MCF 10A (cell line): Measurements from ENCODE around the gene GOLGA6C. TPM values are rescaled to one million over a fixed set of nuclear protein-coding genes. Genes with fewer than 3 reads are reported as not detected.
"Not testable (repeated sequence)": the region's sequence is repeated elsewhere in the genome, so short reads cannot be mapped to it uniquely, and the experiment has no call there.

Experiments used
- BruUV-seq: library from RNA; stranded (reverse); fragments of 400-500 nt; replicated peaks from 2 replicates; lab custom pipeline; 2021; lab: Mats Ljungman, UMichigan
- CTCF ChIA-PET: fragments of 300-600 bp; sonication (Branson Sonifier 250); formaldehyde crosslinking; extraction: SDS; loops from one replicate; lab custom pipeline; 2021; ENCODE audit warnings: antibody characterized with exemption, inconsistent platforms; lab: Yijun Ruan, JAX
- POLR2A ChIA-PET: fragments of 300-600, 350-650 bp; sonication (Branson Sonifier 250); formaldehyde crosslinking; extraction: SDS; loops from one replicate; lab custom pipeline; 2020; ENCODE audit warnings: antibody characterized with exemption, inconsistent platforms; lab: Yijun Ruan, JAX
- DNase-seq: peaks from one replicate; pipeline ENCODE4 v3.0.0-alpha.2; 2018; ENCODE audit not compliant: unreplicated experiment
- H3K27ac Mint-ChIP-seq: one replicate; pipeline ENCODE4 v1.8.0; 2022; ENCODE audit warnings: mild to moderate bottlenecking, low read depth, mixed read lengths; ENCODE audit not compliant: unreplicated experiment
- H3K27me3 Mint-ChIP-seq: one replicate; pipeline ENCODE4 v1.8.0; 2022; ENCODE audit warnings: mixed read lengths; ENCODE audit not compliant: insufficient read depth, unreplicated experiment
- H3K36me3 Mint-ChIP-seq: one replicate; pipeline ENCODE4 v1.8.0; 2022; ENCODE audit warnings: mild to moderate bottlenecking, moderate library complexity, mixed read lengths; ENCODE audit not compliant: insufficient read depth, unreplicated experiment
- H3K4me1 Mint-ChIP-seq: one replicate; pipeline ENCODE4 v1.8.0; 2022; ENCODE audit warnings: mixed read lengths; ENCODE audit not compliant: insufficient read depth, unreplicated experiment
- H3K4me3 Mint-ChIP-seq: one replicate; pipeline ENCODE4 v1.8.0; 2022; ENCODE audit warnings: mild to moderate bottlenecking, moderate library complexity, mixed read lengths; ENCODE audit not compliant: unreplicated experiment
- H3K9me3 Mint-ChIP-seq: one replicate; pipeline ENCODE4 v1.8.0; 2022; ENCODE audit warnings: mixed read lengths; ENCODE audit not compliant: unreplicated experiment
- intact Hi-C: fragments of 100-400 bp; cut with micrococcal nuclease; formaldehyde crosslinking; loops from 2 replicates; pipeline ENCODE4 v1.14.1; 2022
- total RNA-seq: library from RNA; stranded (reverse); gene quantifications from 2 replicates; pipeline ENCODE4 v1.2.3, GENCODE V29; 2022
- TF ChIP-seq, protein P1 (sequence below): fragments of 200-600 bp; IDR thresholded peaks from one replicate; pipeline ENCODE4 v1.8.0; 2022; ENCODE audit warnings: antibody characterized with exemption, mild to moderate bottlenecking; ENCODE audit not compliant: unreplicated experiment

The GOLGA6C gene
- total RNA-seq, 1 experiment from 2014 or later = not detected

DNA sequence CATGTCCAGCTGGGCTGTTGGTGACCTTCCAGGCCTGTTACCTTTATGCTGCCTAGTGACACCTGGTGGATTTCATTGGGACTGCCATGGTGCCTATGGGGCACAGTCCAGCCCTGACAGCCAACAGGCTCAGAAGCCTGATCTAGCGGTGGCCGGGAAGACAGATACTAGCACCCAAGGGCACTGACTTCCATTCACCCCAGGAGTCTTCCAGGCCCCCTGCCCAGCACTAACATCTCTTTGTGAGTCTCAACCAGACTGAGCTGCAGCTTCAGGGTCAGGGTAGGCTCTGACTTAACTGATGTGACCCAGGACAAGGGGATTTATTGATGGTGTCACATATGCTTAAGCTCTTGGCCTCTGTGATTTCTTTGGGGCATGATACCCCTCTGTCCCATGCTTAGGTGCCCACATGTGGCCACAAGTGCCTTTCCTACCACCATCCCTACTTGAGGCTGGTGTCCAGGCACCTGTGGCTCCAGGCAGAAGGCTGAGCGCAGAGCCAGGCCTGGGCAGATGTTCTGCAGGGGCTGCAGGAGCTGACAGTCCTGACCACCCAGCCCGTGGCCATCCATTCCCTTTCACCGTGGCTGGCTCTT, 16.5 kb downstream of the GOLGA6C start:
- CTCF ChIA-PET = interaction anchor here (0.6 to 1.4 kb wide), 10 partner anchors 225 to 1237 kb away, joined by 3 to 8 read pairs (median 4); no protein-coding TSS in a partner anchor
- POLR2A ChIA-PET, H3K4me1 Mint-ChIP-seq, H3K9me3 Mint-ChIP-seq, H3K36me3 Mint-ChIP-seq, H3K4me3 Mint-ChIP-seq, BruUV-seq, H3K27me3 Mint-ChIP-seq, H3K27ac Mint-ChIP-seq: not testable (repeated sequence)
- TF ChIP-seq, protein P1, sequence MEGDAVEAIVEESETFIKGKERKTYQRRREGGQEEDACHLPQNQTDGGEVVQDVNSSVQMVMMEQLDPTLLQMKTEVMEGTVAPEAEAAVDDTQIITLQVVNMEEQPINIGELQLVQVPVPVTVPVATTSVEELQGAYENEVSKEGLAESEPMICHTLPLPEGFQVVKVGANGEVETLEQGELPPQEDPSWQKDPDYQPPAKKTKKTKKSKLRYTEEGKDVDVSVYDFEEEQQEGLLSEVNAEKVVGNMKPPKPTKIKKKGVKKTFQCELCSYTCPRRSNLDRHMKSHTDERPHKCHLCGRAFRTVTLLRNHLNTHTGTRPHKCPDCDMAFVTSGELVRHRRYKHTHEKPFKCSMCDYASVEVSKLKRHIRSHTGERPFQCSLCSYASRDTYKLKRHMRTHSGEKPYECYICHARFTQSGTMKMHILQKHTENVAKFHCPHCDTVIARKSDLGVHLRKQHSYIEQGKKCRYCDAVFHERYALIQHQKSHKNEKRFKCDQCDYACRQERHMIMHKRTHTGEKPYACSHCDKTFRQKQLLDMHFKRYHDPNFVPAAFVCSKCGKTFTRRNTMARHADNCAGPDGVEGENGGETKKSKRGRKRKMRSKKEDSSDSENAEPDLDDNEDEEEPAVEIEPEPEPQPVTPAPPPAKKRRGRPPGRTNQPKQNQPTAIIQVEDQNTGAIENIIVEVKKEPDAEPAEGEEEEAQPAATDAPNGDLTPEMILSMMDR = peak; percentile 89
- intact Hi-C loops = loop anchor here (10.0 kb wide), 1 partner anchor 250 kb away; the partner anchor contains the start of gene PPCDC
- DNase-seq = peak; percentile 49

DNA sequence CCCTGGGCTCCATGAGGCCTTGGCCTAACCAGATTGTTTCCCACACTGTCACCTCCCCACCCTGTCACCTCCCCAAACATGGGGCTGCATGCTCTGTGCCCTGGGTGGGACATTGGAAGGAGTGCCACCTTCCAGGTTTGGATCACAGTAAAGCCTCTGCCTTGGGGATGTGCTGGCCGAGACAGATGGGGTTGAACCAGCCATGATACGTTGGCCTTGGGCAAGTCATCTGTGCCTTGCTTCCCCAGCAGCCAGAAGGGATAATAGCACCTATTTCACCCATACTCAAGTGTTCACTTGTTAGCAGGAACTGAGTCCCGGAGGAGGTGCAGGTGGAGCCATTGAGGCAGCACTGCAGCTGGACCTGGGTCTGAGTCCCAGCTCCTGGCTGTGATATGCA, 17.5 kb downstream of the GOLGA6C start:
- H3K36me3 Mint-ChIP-seq, POLR2A ChIA-PET, H3K27ac Mint-ChIP-seq, H3K4me3 Mint-ChIP-seq, DNase-seq, H3K4me1 Mint-ChIP-seq, BruUV-seq, H3K9me3 Mint-ChIP-seq, H3K27me3 Mint-ChIP-seq: not testable (repeated sequence)
- intact Hi-C loops = loop anchor here (10.0 kb wide), 1 partner anchor 251 kb away; the partner anchor contains the start of gene PPCDC
- CTCF ChIA-PET = interaction anchor here (1.4 kb wide), 1 partner anchor 953 kb away, joined by 4 read pairs; no protein-coding TSS in a partner anchor

DNA sequence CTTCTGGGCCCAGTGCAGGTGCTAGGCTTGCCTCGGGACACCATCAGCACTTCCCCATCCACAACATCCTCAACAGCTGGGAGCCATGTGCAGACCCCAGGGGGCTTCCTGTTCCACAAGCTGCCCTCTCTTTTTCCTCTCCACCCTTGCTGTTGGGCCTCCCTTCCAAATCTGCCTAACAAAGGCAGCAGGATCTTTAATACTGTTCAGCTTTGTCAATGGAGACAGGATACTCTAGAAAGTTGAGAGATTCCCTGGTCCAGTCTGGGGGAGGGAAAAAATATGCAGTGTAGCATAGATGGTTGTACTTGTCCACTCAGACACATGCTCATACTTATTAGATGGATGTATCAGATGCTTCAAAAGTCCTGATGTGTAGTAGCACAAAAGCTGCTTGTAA, 20.4 kb downstream of the GOLGA6C start:
- H3K27ac Mint-ChIP-seq, H3K36me3 Mint-ChIP-seq, H3K27me3 Mint-ChIP-seq, CTCF ChIA-PET, BruUV-seq, POLR2A ChIA-PET, DNase-seq, H3K4me3 Mint-ChIP-seq, H3K4me1 Mint-ChIP-seq, H3K9me3 Mint-ChIP-seq: not testable (repeated sequence)
- intact Hi-C loops = loop anchor here (10.0 kb wide), 1 partner anchor 254 kb away; the partner anchor contains the start of gene PPCDC

DNA sequence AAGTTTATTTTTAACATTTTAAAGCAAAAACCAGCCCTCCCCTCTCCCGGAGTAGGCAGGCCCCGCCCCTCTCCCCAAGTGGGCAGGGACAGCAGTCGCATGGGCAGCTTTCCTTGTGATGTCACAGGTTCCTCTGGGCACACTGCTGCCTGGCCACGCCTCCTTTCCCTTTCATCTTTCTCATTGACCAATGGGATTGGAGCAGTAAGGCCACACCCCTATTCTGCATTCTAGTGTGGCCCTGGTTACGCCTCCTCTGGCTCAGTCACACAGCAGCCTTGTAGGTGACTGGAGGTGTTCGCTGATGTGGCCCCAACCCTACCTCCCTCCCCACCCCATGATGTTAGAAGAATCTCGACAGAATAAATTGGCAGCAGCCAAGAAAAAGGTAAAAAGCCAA, 24.4 kb downstream of the GOLGA6C start, which contains the start of gene GOLGA6D:
GOLGA6D (plus strand) TSS at position 264 of the 400 bp plus-strand sequence; CDS start at position 305, 41 bp downstream.
- POLR2A ChIA-PET, intact Hi-C loops, BruUV-seq, H3K36me3 Mint-ChIP-seq, H3K4me3 Mint-ChIP-seq, H3K4me1 Mint-ChIP-seq, DNase-seq, H3K9me3 Mint-ChIP-seq, H3K27ac Mint-ChIP-seq, H3K27me3 Mint-ChIP-seq, CTCF ChIA-PET: not testable (repeated sequence)

DNA sequence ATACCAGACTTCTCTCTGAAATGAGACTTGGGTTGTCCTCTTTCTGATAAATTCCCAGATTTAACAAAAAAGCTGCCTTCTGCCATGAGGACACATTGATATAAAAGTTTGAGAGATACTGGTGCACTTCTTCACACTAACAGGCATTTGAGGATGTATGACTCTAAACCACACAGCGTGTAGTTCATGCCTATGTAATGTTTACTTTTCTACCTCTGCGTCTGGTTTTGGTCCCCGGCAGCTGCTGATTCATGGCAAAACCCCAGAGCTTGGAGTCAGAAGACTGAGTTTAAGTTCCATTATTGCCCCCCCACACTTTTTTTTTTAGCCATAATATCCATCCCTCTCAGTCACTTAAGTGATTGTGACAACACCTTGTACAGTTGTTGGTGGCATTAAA, 26.0 kb downstream of the GOLGA6C start:
- CTCF ChIA-PET, H3K9me3 Mint-ChIP-seq, POLR2A ChIA-PET: not testable (repeated sequence)

DNA sequence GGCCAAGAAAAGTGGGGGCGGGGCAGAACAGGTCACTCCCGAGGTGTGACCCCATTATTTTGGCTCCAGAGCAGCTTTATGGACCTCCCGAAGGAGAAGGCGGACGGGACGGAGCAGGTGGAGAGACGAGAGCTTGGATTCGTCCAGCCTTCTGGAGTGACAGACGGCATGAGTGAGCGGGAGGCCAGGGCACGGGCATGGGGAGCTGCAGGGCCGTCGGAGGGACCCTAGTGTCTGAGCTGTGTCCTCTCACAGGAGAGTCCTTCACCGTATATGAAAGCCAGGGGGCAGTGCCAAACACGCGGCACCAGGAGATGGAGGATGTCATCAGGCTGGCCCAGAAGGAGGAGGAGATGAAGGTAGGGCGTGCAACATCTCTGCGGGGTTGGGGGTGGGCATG, 35.5 kb downstream of the GOLGA6C start:
- BruUV-seq, H3K27me3 Mint-ChIP-seq, H3K36me3 Mint-ChIP-seq, POLR2A ChIA-PET, CTCF ChIA-PET, H3K9me3 Mint-ChIP-seq, DNase-seq, H3K4me3 Mint-ChIP-seq, H3K4me1 Mint-ChIP-seq, intact Hi-C loops, H3K27ac Mint-ChIP-seq: not testable (repeated sequence)

More for the DNA sequence above, 26.0 kb downstream of the GOLGA6C start:
- H3K36me3 Mint-ChIP-seq, BruUV-seq, H3K27ac Mint-ChIP-seq, intact Hi-C loops, DNase-seq, H3K4me3 Mint-ChIP-seq, H3K27me3 Mint-ChIP-seq, H3K4me1 Mint-ChIP-seq: not testable (repeated sequence)

DNA sequence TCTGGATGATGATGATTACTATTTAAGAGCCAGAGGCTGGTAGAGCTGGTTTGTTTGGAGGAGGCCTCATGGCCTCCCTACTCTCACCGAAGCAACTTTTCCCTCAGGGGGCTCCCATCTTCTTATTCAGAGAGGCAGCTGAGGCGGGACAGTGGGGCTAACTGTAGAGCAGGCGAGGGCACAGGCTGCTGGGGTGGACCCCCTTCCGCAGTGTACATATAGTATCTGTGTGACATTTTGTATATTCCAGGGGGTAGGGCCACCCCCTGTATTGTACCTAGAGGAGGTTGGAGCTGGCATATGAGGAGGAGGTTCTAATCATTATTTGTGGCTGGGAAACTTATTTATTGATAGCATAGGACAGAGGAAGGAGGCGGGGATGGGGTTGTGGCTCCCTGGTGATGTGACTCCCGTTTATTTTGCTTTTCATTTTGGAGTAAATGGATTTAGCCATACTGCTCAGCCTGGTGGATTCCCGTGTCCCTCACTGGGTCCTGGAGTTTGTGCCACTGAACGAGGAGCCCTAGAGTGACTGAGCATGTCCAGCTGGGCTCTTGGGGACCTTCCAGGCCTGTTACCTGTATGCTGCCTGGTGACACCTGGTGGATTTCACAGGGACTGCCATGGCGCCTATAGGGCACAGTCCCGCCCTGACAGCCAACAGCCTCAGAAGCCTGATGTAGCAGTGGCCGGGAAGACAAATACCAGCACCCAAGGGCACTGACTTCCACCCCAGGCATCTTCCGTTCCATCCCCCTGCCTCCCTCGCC, 40.6 kb downstream of the GOLGA6C start:
- BruUV-seq, intact Hi-C loops, CTCF ChIA-PET, H3K27ac Mint-ChIP-seq, H3K9me3 Mint-ChIP-seq, H3K4me1 Mint-ChIP-seq, POLR2A ChIA-PET, H3K36me3 Mint-ChIP-seq, DNase-seq: not testable (repeated sequence)
- Mint-ChIP-seq H3K27me3 (peaks cover 19% of the 10 kb centered on the region), H3K4me3 (peak overlapping the region; percentile 38)
